Measurements from ENCODE around the gene C11orf54.

GRCh38 chr11:93753241-93753640 is 11.8 kb downstream of the C11orf54 start:
- no peak for TF ChIP-seq NFIC (IDR thresholded peaks at IDR 0.05; ENCODE audit: low read depth, low read length)
- no peak for TF ChIP-seq CREB1 (IDR thresholded peaks at IDR 0.05; ENCODE audit: low read depth)
- TF ChIP-seq, protein P1, sequence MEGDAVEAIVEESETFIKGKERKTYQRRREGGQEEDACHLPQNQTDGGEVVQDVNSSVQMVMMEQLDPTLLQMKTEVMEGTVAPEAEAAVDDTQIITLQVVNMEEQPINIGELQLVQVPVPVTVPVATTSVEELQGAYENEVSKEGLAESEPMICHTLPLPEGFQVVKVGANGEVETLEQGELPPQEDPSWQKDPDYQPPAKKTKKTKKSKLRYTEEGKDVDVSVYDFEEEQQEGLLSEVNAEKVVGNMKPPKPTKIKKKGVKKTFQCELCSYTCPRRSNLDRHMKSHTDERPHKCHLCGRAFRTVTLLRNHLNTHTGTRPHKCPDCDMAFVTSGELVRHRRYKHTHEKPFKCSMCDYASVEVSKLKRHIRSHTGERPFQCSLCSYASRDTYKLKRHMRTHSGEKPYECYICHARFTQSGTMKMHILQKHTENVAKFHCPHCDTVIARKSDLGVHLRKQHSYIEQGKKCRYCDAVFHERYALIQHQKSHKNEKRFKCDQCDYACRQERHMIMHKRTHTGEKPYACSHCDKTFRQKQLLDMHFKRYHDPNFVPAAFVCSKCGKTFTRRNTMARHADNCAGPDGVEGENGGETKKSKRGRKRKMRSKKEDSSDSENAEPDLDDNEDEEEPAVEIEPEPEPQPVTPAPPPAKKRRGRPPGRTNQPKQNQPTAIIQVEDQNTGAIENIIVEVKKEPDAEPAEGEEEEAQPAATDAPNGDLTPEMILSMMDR (IDR thresholded peaks at IDR 0.05 in 2 of 3, conservative IDR thresholded peaks at IDR 0.05 in 1 of 3; ENCODE audit: control insufficient read depth in 2 of 3, extremely low read depth in 1 of 3, insufficient read depth in 1 of 3, low read depth in 3 of 3, low read length in 3 of 3), result no peak
- no peak for TF ChIP-seq CBX5 (IDR thresholded peaks at IDR 0.05; ENCODE audit: low read depth)
- TF ChIP-seq, protein P2, sequence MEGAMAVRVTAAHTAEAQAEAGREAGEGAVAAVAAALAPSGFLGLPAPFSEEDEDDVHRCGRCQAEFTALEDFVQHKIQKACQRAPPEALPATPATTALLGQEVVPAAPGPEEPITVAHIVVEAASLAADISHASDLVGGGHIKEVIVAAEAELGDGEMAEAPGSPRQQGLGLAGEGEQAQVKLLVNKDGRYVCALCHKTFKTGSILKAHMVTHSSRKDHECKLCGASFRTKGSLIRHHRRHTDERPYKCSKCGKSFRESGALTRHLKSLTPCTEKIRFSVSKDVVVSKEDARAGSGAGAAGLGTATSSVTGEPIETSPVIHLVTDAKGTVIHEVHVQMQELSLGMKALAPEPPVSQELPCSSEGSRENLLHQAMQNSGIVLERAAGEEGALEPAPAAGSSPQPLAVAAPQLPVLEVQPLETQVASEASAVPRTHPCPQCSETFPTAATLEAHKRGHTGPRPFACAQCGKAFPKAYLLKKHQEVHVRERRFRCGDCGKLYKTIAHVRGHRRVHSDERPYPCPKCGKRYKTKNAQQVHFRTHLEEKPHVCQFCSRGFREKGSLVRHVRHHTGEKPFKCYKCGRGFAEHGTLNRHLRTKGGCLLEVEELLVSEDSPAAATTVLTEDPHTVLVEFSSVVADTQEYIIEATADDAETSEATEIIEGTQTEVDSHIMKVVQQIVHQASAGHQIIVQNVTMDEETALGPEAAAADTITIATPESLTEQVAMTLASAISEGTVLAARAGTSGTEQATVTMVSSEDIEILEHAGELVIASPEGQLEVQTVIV (IDR thresholded peaks at IDR 0.05; ENCODE audit: borderline replicate concordance, partially characterized antibody), result no peak
- no peak for TF ChIP-seq DPF2 (IDR thresholded peaks at IDR 0.05)
- TF ChIP-seq EP300 (IDR thresholded peaks at IDR 0.05; ENCODE audit: borderline replicate concordance in 1 of 2, control insufficient read depth in 1 of 2, low read depth in 2 of 2, low read length in 2 of 2), result no peak
- TF ChIP-seq ASH2L (IDR thresholded peaks at IDR 0.05; ENCODE audit: borderline replicate concordance, low read depth), result no peak
- TF ChIP-seq HCFC1 (IDR thresholded peaks at IDR 0.05; ENCODE audit: low read length), result no peak
- no peak for TF ChIP-seq HDAC2 (IDR thresholded peaks at IDR 0.05)
- TF ChIP-seq TBL1XR1 (IDR thresholded peaks at IDR 0.05; ENCODE audit: low read depth, low read length), result no peak
- no peak for TF ChIP-seq FOXM1 (IDR thresholded peaks at IDR 0.05; ENCODE audit: low read depth, low read length)
- TF ChIP-seq EZH2 (IDR thresholded peaks at IDR 0.05; ENCODE audit: borderline replicate concordance, control insufficient read depth, low read depth, low read length), result no peak
- TF ChIP-seq SREBF2 (IDR thresholded peaks at IDR 0.05; ENCODE audit: low read length), result no peak
